ENCODE results near the gene COL4A2.

COL4A2 gene

GRCh38 chr13:110556224-110556606, 249.1 kb downstream of the COL4A2 start:
- TF ChIP-seq, protein P1, sequence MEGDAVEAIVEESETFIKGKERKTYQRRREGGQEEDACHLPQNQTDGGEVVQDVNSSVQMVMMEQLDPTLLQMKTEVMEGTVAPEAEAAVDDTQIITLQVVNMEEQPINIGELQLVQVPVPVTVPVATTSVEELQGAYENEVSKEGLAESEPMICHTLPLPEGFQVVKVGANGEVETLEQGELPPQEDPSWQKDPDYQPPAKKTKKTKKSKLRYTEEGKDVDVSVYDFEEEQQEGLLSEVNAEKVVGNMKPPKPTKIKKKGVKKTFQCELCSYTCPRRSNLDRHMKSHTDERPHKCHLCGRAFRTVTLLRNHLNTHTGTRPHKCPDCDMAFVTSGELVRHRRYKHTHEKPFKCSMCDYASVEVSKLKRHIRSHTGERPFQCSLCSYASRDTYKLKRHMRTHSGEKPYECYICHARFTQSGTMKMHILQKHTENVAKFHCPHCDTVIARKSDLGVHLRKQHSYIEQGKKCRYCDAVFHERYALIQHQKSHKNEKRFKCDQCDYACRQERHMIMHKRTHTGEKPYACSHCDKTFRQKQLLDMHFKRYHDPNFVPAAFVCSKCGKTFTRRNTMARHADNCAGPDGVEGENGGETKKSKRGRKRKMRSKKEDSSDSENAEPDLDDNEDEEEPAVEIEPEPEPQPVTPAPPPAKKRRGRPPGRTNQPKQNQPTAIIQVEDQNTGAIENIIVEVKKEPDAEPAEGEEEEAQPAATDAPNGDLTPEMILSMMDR (IDR thresholded peaks at IDR 0.05; ENCODE audit: unreplicated experiment in 3 of 3), result no peak

DNA sequence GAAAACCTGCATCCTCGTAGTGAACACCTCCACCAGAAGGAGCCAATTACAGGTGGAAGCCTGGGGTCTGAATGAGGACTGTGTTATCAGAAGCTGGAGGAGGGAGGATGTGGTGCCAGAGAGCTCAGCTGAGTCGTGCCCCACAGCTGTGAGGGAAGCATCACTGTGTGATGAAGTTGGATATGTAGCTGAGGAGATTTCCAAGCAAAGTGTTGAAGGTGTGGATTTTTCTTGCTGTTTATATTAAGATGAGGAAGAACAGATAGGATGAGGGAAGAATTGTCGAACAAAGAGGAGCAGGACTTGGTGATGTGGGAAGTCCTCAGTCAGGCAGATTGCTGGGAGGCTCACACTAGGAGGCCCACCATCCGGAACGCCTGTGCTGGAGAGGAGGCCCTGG, 250.0 kb downstream of the COL4A2 start:
- TF ChIP-seq, protein P1 (IDR thresholded peaks at IDR 0.05; ENCODE audit: unreplicated experiment in 3 of 3), result no peak
- H3K9me3 Mint-ChIP-seq, result peaks cover 10% of the 10 kb centered on the region

More at GRCh38 chr13:110556224-110556606, 249.1 kb downstream of the COL4A2 start:
- H3K27ac Mint-ChIP-seq, result no peak overlapping the region
- H3K4me3 Mint-ChIP-seq, result no peak overlapping the region
- peaks cover 8% of the 10 kb centered on the region for H3K36me3 Mint-ChIP-seq (ENCODE audit: low read depth)
- peaks cover 12% of the 10 kb centered on the region for H3K4me1 Mint-ChIP-seq
- H3K9me3 Mint-ChIP-seq, result peaks cover 10% of the 10 kb centered on the region
- peaks cover 32% of the 10 kb centered on the region for H3K27me3 Mint-ChIP-seq (ENCODE audit: low read depth)

GRCh38 chr13:110557610-110558305, 250.7 kb downstream of the COL4A2 start:
- TF ChIP-seq, protein P1 (IDR thresholded peaks at IDR 0.05; ENCODE audit: unreplicated experiment in 3 of 3), result no peak
- no peak overlapping the region for H3K27ac Mint-ChIP-seq
- peaks cover 41% of the 10 kb centered on the region for H3K27me3 Mint-ChIP-seq (ENCODE audit: low read depth)
- H3K36me3 Mint-ChIP-seq (ENCODE audit: low read depth), result peaks cover 8% of the 10 kb centered on the region
- no peak overlapping the region for H3K4me3 Mint-ChIP-seq
- peaks cover 12% of the 10 kb centered on the region for H3K4me1 Mint-ChIP-seq
- peaks cover 10% of the 10 kb centered on the region for H3K9me3 Mint-ChIP-seq

More for the DNA sequence above, 250.0 kb downstream of the COL4A2 start:
- H3K27ac Mint-ChIP-seq, result no peak overlapping the region
- H3K36me3 Mint-ChIP-seq (ENCODE audit: low read depth), result peaks cover 8% of the 10 kb centered on the region
- peak overlapping the region in 1 of 3 experiments; percentile 9 for H3K4me3 Mint-ChIP-seq
- H3K27me3 Mint-ChIP-seq (ENCODE audit: low read depth), result peaks cover 36% of the 10 kb centered on the region
- H3K4me1 Mint-ChIP-seq, result peaks cover 11% of the 10 kb centered on the region

DNA sequence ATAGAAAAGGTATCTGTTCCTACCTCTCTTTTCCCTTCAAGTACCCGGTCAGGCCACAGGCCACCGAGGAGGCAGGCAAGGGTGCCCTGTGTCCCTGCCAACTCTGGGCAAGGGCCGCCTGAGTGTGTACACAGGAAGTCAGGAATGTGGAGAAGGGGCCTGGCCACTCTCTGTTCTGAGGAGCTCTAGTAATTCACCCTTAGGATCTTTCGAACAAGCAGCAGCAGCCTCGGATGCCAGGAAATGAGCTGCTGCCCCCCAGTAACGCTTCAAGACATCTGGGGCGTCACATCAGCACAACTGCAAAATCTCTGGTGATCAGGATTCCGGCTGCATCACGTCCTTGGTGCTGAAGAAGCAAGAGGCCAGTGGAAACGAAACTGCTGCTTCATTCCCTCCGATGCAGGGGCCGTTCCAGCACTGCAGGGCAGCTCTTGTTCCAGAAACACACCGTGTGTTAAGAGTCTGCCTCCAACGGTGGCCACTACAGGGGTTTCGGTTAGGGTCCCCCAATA, 252.4 kb downstream of the COL4A2 start:
- TF ChIP-seq, protein P1 (IDR thresholded peaks at IDR 0.05; ENCODE audit: unreplicated experiment in 3 of 3), result no peak
- peaks cover 8% of the 10 kb centered on the region for H3K36me3 Mint-ChIP-seq (ENCODE audit: low read depth)
- H3K4me1 Mint-ChIP-seq, result peaks cover 12% of the 10 kb centered on the region
- H3K27me3 Mint-ChIP-seq (ENCODE audit: low read depth), result peaks cover 49% of the 10 kb centered on the region
- peaks cover 13% of the 10 kb centered on the region for H3K9me3 Mint-ChIP-seq
- no peak overlapping the region for H3K27ac Mint-ChIP-seq
- H3K4me3 Mint-ChIP-seq, result peak overlapping the region; percentile 65 to 79 (median 71)

DNA sequence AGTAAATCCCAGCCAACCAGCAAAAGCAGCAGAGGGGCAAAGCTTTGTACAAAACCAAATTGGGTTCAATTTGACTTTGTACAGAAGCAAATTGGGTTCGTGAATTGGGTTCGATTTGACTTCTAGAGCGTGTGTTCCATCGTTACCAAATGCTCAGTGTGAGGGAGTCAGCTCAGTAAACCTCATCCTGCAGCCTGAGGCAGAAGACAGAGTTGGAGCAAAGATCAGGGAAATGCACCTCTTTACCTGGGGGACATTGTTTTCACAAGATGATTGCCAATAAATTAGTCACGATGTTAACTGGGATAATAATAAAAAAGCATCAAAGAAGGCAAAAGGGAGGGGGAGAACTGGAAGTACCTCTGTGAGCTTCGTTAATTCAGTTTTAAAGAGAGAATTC, 252.9 kb downstream of the COL4A2 start:
- peak overlapping the region; percentile 65 to 79 (median 71) for H3K4me3 Mint-ChIP-seq
- H3K4me1 Mint-ChIP-seq, result peaks cover 14% of the 10 kb centered on the region
- peaks cover 13% of the 10 kb centered on the region for H3K9me3 Mint-ChIP-seq
- H3K36me3 Mint-ChIP-seq (ENCODE audit: low read depth), result peaks cover 8% of the 10 kb centered on the region
- TF ChIP-seq, protein P1 (IDR thresholded peaks at IDR 0.05; ENCODE audit: unreplicated experiment in 3 of 3), result no peak
- no peak overlapping the region for H3K27ac Mint-ChIP-seq
- H3K27me3 Mint-ChIP-seq (ENCODE audit: low read depth), result peaks cover 49% of the 10 kb centered on the region
